HepG2 (cell line): Measurements from ENCODE around the gene MCC.

Source experiments
- BCLAF1 ChIP-seq: fragments of 450-650 bp; IDR thresholded peaks from 2 replicates; pipeline ENCODE4 v1.6.1; 2017; ENCODE audit warnings: mild to moderate bottlenecking
- HCFC1 ChIP-seq: fragments of 150-350 bp; IDR thresholded peaks from 2 replicates; pipeline ENCODE4 v1.6.1; 2014; ENCODE audit warnings: low read depth, low read length
- ZBTB33 ChIP-seq: sonication (generic); formaldehyde crosslinking; IDR thresholded peaks from 2 replicates; pipeline ENCODE4 v1.4.0; 2020; ENCODE audit warnings: missing genetic modification reagents
- ZNF335 ChIP-seq: sonication (generic); formaldehyde crosslinking; IDR thresholded peaks from 2 replicates; pipeline ENCODE4 v1.4.0; 2020; ENCODE audit warnings: missing genetic modification reagents
- ZNF468 ChIP-seq: sonication (generic); formaldehyde crosslinking; IDR thresholded peaks from 2 replicates; pipeline ENCODE4 v1.8.0; 2022; ENCODE audit warnings: mild to moderate bottlenecking, moderate library complexity, missing genetic modification reagents
- ZSCAN29 ChIP-seq: sonication (generic); formaldehyde crosslinking; conservative IDR thresholded peaks from 2 replicates; pipeline ENCODE4 v1.4.0; 2020; ENCODE audit warnings: mild to moderate bottlenecking, missing genetic modification reagents

DNA sequence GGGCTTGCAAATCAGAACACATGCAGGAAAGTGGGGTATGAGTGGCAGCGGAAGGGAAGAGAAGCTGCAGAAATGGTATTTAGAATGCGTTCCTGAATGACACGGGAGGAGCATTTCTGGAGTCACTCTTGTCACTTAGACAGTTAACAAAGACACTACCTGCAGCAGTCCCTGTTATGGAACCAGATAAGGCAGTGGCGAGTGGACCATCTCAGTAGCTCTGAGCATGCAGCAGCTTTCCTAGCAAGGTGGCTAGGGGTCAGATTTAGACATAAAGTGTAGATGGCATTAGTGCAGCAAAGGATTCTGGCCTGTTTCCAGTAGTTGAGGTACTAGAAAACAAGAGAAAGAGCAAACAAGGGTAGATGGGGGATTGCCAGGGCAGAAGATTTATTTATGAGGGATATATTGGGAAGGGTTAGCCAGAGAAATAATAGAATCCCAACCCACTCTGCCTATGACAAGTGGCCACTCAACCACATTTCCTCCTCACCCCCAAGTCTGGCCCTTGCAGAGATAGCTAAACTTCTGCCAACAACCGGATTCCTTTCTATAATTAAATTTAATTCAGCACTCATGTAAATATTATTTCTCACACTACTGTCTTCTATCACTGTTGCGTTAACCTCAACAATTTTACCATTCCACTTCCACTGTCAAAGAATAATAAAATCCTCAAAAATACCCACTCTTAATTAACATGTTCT is 310.0 kb downstream of the MCC start:
- TF ChIP-seq ZBTB33, result no peak
- no peak for TF ChIP-seq ZNF335
- no peak for TF ChIP-seq HCFC1
- TF ChIP-seq ZNF468 (CRISPR knock-in tag), result no peak
- TF ChIP-seq BCLAF1, result no peak
- no peak for TF ChIP-seq ZSCAN29
